Measurements from ENCODE around the gene EML4.
"Not testable (repeated sequence)": the region's sequence is repeated elsewhere in the genome, so short reads cannot be mapped to it uniquely, and the experiment has no call there.

GRCh38 chr2:42380026-42380425 is 210.9 kb downstream of the EML4 start:
- TF ChIP-seq CTCF (conservative IDR thresholded peaks at IDR 0.05; ENCODE audit: low read length); EZH2phosphoT487 (IDR thresholded peaks at IDR 0.05; ENCODE audit: borderline replicate concordance, low read depth, low read length): not testable (repeated sequence)
